Fibroblast of upper back skin (primary cell): ENCODE results near the gene LYPLAL1.
"Not testable (repeated sequence)": the region's sequence is repeated elsewhere in the genome, so short reads cannot be mapped to it uniquely, and the experiment has no call there.

Experiments used
- DNase-seq: peaks from one replicate; pipeline ENCODE4 v3.0.0-alpha.2; 2013

Gene LYPLAL1

GRCh38 chr1:219223496-219223895, 49.8 kb downstream of the LYPLAL1 start:
- DNase-seq = no peak

- no peak for DNase-seq
Measured at GRCh38 chr1:219226196-219226595, 52.5 kb downstream of the LYPLAL1 start.

GRCh38 chr1:219227360-219228057, 53.8 kb downstream of the LYPLAL1 start:
- no peak for DNase-seq

GRCh38 chr1:219228058-219228419, 54.4 kb downstream of the LYPLAL1 start:
- DNase-seq = no peak

- DNase-seq = no peak
Measured at GRCh38 chr1:219232890-219233289, 59.2 kb downstream of the LYPLAL1 start.

- DNase-seq = no peak
Measured at GRCh38 chr1:219235903-219236481, 62.3 kb downstream of the LYPLAL1 start.

- no peak for DNase-seq
Measured at GRCh38 chr1:219236933-219237610, 63.4 kb downstream of the LYPLAL1 start.

GRCh38 chr1:219239518-219239917, 65.8 kb downstream of the LYPLAL1 start:
- DNase-seq = no peak

- DNase-seq = no peak
Measured at GRCh38 chr1:219244864-219245263, 71.2 kb downstream of the LYPLAL1 start.

GRCh38 chr1:219247441-219247840, 73.8 kb downstream of the LYPLAL1 start:
- DNase-seq = no peak

- not testable (repeated sequence) for DNase-seq
Measured at GRCh38 chr1:219250468-219250867, 76.8 kb downstream of the LYPLAL1 start.

GRCh38 chr1:219257751-219258150, 84.1 kb downstream of the LYPLAL1 start:
- no peak for DNase-seq

GRCh38 chr1:219261454-219261853, 87.8 kb downstream of the LYPLAL1 start:
- no peak for DNase-seq
